Smooth muscle cell (in vitro differentiated cells): ENCODE results near the gene YLPM1. TPM values are rescaled to one million over a fixed set of nuclear protein-coding genes. Genes with fewer than 3 reads are reported as not detected.

Experiments
- DNase-seq: peaks from one replicate; lab custom pipeline; 2025; ENCODE audit not compliant: unreplicated experiment; lab: John Stamatoyannopoulos, UW
- H2AFZ ChIP-seq: fragments of 200-600 bp; sonication (generic); 2 replicates; pipeline ENCODE4 v1.6.0; 2016; ENCODE audit warnings: antibody characterized with exemption, low read depth, mild to moderate bottlenecking
- H3F3A ChIP-seq: fragments of 200-600 bp; sonication (generic); 2 replicates; pipeline ENCODE4 v1.6.0; 2017; ENCODE audit warnings: antibody characterized with exemption, low read depth
- H3K27ac ChIP-seq: fragments of 200-600 bp; sonication (generic); 2 replicates; pipeline ENCODE4 v1.5.1; 2016; ENCODE audit warnings: low read depth, mild to moderate bottlenecking
- H3K27me3 ChIP-seq: fragments of 200-600 bp; sonication (generic); 2 replicates; pipeline ENCODE4 v1.6.1; 2016; ENCODE audit warnings: low read depth, mild to moderate bottlenecking
- H3K36me3 ChIP-seq: fragments of 200-600 bp; sonication (generic); 2 replicates; pipeline ENCODE4 v1.5.1; 2016; ENCODE audit warnings: low read depth
- H3K4me1 ChIP-seq: fragments of 200-600 bp; sonication (generic); 2 replicates; pipeline ENCODE4 v1.5.1; 2016; ENCODE audit warnings: low read depth
- H3K4me2 ChIP-seq: fragments of 200-600 bp; sonication (generic); 2 replicates; pipeline ENCODE4 v1.6.0; 2016; ENCODE audit warnings: mild to moderate bottlenecking
- H3K4me3 ChIP-seq: fragments of 200-600 bp; sonication (generic); 2 replicates; pipeline ENCODE4 v1.5.1; 2016; ENCODE audit warnings: mild to moderate bottlenecking
- H3K79me2 ChIP-seq: fragments of 200-600 bp; sonication (generic); 2 replicates; pipeline ENCODE4 v1.6.0; 2016; ENCODE audit warnings: low read depth, mild to moderate bottlenecking
- H3K9ac ChIP-seq: fragments of 200-600 bp; sonication (generic); 2 replicates; pipeline ENCODE4 v1.6.0; 2016; ENCODE audit warnings: low read depth
- H3K9me3 ChIP-seq: fragments of 200-600 bp; sonication (generic); replicated peaks from 2 replicates; pipeline ENCODE4 v1.5.1; 2016; ENCODE audit warnings: low read depth
- H4K20me1 ChIP-seq: fragments of 200-600 bp; sonication (generic); 2 replicates; pipeline ENCODE4 v1.6.0; 2016; ENCODE audit warnings: low read depth
- CTCF ChIP-seq: fragments of 200-600 bp; sonication (generic); IDR thresholded peaks from 2 replicates; pipeline ENCODE4 v1.5.1; 2017; ENCODE audit warnings: borderline replicate concordance, mild to moderate bottlenecking, antibody characterized with exemption; ENCODE audit not compliant: insufficient read depth, poor library complexity, severe bottlenecking
- WGBS: methylation state at CpG from one replicate; pipeline ENCODE4 v1.1.7; 2016; ENCODE audit warnings: low lambda C conversion rate; 5-methylcytosine and 5-hydroxymethylcytosine counted together
- polyA plus RNA-seq: library from polyadenylated mRNA; unstranded; fragments of >200 nt; fragmentation: Nextera tagmentation; extraction: Ambion mirVana; gene quantifications from 2 replicates; pipeline ENCODE4 v1.2.1, GENCODE V29; 2016
- total RNA-seq: library from RNA; depleted of rRNA; stranded (reverse); fragments of >200 nt; gene quantifications from 2 replicates; pipeline ENCODE4 v1.2.3, GENCODE V29; 2014

The YLPM1 gene, protein sequence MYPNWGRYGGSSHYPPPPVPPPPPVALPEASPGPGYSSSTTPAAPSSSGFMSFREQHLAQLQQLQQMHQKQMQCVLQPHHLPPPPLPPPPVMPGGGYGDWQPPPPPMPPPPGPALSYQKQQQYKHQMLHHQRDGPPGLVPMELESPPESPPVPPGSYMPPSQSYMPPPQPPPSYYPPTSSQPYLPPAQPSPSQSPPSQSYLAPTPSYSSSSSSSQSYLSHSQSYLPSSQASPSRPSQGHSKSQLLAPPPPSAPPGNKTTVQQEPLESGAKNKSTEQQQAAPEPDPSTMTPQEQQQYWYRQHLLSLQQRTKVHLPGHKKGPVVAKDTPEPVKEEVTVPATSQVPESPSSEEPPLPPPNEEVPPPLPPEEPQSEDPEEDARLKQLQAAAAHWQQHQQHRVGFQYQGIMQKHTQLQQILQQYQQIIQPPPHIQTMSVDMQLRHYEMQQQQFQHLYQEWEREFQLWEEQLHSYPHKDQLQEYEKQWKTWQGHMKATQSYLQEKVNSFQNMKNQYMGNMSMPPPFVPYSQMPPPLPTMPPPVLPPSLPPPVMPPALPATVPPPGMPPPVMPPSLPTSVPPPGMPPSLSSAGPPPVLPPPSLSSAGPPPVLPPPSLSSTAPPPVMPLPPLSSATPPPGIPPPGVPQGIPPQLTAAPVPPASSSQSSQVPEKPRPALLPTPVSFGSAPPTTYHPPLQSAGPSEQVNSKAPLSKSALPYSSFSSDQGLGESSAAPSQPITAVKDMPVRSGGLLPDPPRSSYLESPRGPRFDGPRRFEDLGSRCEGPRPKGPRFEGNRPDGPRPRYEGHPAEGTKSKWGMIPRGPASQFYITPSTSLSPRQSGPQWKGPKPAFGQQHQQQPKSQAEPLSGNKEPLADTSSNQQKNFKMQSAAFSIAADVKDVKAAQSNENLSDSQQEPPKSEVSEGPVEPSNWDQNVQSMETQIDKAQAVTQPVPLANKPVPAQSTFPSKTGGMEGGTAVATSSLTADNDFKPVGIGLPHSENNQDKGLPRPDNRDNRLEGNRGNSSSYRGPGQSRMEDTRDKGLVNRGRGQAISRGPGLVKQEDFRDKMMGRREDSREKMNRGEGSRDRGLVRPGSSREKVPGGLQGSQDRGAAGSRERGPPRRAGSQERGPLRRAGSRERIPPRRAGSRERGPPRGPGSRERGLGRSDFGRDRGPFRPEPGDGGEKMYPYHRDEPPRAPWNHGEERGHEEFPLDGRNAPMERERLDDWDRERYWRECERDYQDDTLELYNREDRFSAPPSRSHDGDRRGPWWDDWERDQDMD (N-terminal part only)
- total RNA-seq = 22.3 and 29.7 TPM in 2 replicates
- polyA plus RNA-seq = 14.6 and 15.5 TPM in 2 replicates

DNA sequence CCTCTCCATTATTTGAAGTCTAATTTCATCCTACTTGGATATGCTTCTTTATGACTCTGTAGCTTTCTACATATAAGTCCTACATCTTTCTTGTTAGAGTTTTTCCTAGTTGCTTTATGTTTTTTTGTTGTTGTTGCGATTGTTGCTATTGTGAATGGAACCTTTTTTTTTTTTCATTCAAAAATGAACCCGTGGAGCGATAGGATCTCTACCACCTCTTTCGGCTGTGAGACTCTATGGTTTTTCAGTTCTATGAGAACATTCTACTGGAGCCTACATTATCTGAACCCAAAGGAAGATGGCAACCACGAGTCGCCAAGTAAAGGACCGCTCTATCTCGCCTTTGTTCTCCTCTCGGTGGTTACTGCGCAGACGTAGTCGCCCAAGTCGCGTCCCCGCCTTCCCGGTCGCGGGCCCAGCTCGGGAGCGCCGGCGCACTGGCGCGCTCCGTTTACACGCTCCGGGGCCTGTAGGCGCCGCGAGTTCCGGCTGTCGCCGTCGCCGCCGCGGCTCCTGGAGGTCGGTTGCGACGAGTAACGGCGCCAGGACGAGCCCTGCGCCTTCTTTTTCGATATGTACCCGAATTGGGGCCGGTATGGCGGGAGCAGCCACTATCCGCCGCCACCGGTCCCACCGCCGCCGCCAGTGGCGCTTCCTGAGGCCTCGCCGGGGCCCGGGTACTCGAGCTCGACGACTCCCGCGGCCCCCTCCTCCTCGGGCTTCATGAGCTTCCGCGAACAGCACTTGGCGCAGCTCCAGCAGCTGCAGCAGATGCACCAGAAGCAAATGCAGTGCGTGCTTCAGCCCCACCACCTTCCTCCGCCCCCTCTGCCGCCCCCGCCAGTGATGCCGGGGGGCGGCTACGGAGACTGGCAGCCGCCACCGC is at the start of gene YLPM1:
YLPM1 (plus strand) TSS at position 400 of the 886 bp plus-strand sequence; CDS start at position 574, 174 bp downstream.
- under 1% methylated on average over 74 of the region's 76 CpGs for WGBS
- peak; percentile 75 for DNase-seq
- Histone ChIP-seq H2AFZ (peak within 1 kb of the TSS; percentile 95), H3K4me3 (peak within 1 kb of the TSS; percentile 92), H3K27me3 (no peaks in the 10 kb centered on the region), H3F3A (no peaks in the 10 kb centered on the region), H4K20me1 (peaks cover 44% of the 10 kb centered on the region), H3K4me2 (peak within 1 kb of the TSS; percentile 94), H3K4me1 (peaks cover 20% of the 10 kb centered on the region), H3K36me3 (no peaks in the 10 kb centered on the region), H3K9ac (peak within 1 kb of the TSS; percentile 99), H3K27ac (peak within 1 kb of the TSS; percentile 95), H3K9me3 (no peaks in the 10 kb centered on the region), H3K79me2 (peaks cover 49% of the 10 kb centered on the region)
- peak; percentile 27 for TF ChIP-seq CTCF

GRCh38 chr14:74713395-74713735 is 49.8 kb upstream of the YLPM1 start:
- 39% methylated on average over 6 of the region's 6 CpGs for WGBS
- Histone ChIP-seq H3K79me2 (peaks cover 63% of the 10 kb centered on the region), H3F3A (no peaks in the 10 kb centered on the region), H3K4me3 (peak overlapping the region; percentile 80), H3K27me3 (no peaks in the 10 kb centered on the region), H4K20me1 (peaks cover 36% of the 10 kb centered on the region), H3K36me3 (peaks cover 7% of the 10 kb centered on the region), H3K9ac (peak overlapping the region; percentile 94), H3K4me2 (peak overlapping the region; percentile 93), H2AFZ (peak overlapping the region; percentile 92), H3K9me3 (no peaks in the 10 kb centered on the region), H3K4me1 (peaks cover 10% of the 10 kb centered on the region), H3K27ac (peak overlapping the region; percentile 83)
- no peak for DNase-seq
- TF ChIP-seq CTCF = no peak

DNA sequence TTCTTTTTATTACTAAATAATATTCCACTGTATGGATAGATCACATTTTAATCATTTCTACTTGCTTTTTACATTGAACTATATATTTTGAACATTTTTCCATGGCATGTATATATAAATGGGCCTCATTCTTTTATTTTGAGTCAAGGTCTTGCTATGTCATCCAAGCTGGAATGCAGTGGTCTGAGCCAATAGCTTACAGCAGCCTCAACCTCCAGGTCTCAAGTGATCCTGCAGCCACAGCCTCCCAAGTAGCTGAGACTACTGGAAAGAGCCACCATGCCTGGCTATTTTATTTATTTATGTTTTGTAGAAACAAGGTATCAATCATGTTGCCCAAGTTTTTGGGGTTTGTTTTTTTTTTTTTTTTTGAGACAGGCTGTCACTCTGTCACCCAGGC is 42.6 kb upstream of the YLPM1 start:
- H3K9me3 ChIP-seq = no peaks in the 10 kb centered on the region
- no peaks in the 10 kb centered on the region for H3K4me1 ChIP-seq
- no peak for TF ChIP-seq CTCF
- no peaks in the 10 kb centered on the region for H3K27me3 ChIP-seq
- H3K27ac ChIP-seq = no peak overlapping the region
- H3K79me2 ChIP-seq = no peaks in the 10 kb centered on the region
- peaks cover 7% of the 10 kb centered on the region for H3K36me3 ChIP-seq
- H3K9ac ChIP-seq = no peak overlapping the region
- no peak overlapping the region for H3K4me3 ChIP-seq
- H2AFZ ChIP-seq = no peak overlapping the region
- no peak overlapping the region for H3K4me2 ChIP-seq
- H3F3A ChIP-seq = no peaks in the 10 kb centered on the region
- DNase-seq = no peak
- H4K20me1 ChIP-seq = no peaks in the 10 kb centered on the region
